IgD-negative memory B cell (primary cell): ENCODE results near the gene ANKRD45. TPM values are rescaled to one million over a fixed set of nuclear protein-coding genes. Genes with fewer than 3 reads are reported as not detected.
"Not testable (repeated sequence)": the region's sequence is repeated elsewhere in the genome, so short reads cannot be mapped to it uniquely, and the experiment has no call there.

Experiments used
- H3K27ac Mint-ChIP-seq, 3 donors: one replicate each; pipeline ENCODE4 v1.8.0; 2020 to 2022; ENCODE audit warnings: mild to moderate bottlenecking in 3 of 3, mixed read lengths in 3 of 3, moderate library complexity in 1 of 3
- H3K27me3 Mint-ChIP-seq: one replicate; pipeline ENCODE4 v1.8.0; 2021; ENCODE audit warnings: mixed read lengths
- H3K36me3 Mint-ChIP-seq: one replicate; pipeline ENCODE4 v1.8.0; 2020; ENCODE audit warnings: mild to moderate bottlenecking, mixed read lengths
- H3K4me1 Mint-ChIP-seq, 3 donors: one replicate each; pipeline ENCODE4 v1.8.0; 2020 to 2022; ENCODE audit warnings: mixed read lengths in 3 of 3, mild to moderate bottlenecking in 1 of 3
- H3K4me3 Mint-ChIP-seq, 4 donors: one replicate each; pipeline ENCODE4 v1.8.0; 2020 to 2022; ENCODE audit warnings: mild to moderate bottlenecking in 4 of 4, mixed read lengths in 4 of 4, moderate library complexity in 3 of 4
- H3K9me3 Mint-ChIP-seq, 3 donors: one replicate each; pipeline ENCODE4 v1.8.0; 2020 to 2021; ENCODE audit warnings: mixed read lengths in 3 of 3, mild to moderate bottlenecking in 1 of 3
- polyA plus RNA-seq: library from polyadenylated mRNA; unstranded; fragments of 300-500 nt; fragmentation: Illumina TruSeq; gene quantifications from one replicate; pipeline ENCODE4 v1.2.3, GENCODE V29; 2021

ANKRD45 gene
- polyA plus RNA-seq, 1 donor from 2014 or later: not detected

GRCh38 chr1:173568483-173568882 is 101.2 kb downstream of the ANKRD45 start:
- H3K4me3 Mint-ChIP-seq: no peak overlapping the region
- peaks cover 10 to 28% (median 11%) of the 10 kb centered on the region in 3 donors for H3K9me3 Mint-ChIP-seq
- H3K27me3 Mint-ChIP-seq: peaks cover 3% of the 10 kb centered on the region
- H3K4me1 Mint-ChIP-seq: no peaks in the 10 kb centered on the region
- H3K27ac Mint-ChIP-seq: no peak overlapping the region
- peaks cover 5% of the 10 kb centered on the region for H3K36me3 Mint-ChIP-seq

GRCh38 chr1:173563846-173564245 is 105.8 kb downstream of the ANKRD45 start:
- not testable (repeated sequence) for H3K27me3 Mint-ChIP-seq, H3K4me1 Mint-ChIP-seq, H3K4me3 Mint-ChIP-seq, H3K27ac Mint-ChIP-seq, H3K36me3 Mint-ChIP-seq
- peaks cover 8 to 28% (median 10%) of the 10 kb centered on the region in 3 donors for H3K9me3 Mint-ChIP-seq

GRCh38 chr1:173562813-173563212 is 106.8 kb downstream of the ANKRD45 start:
- H3K9me3 Mint-ChIP-seq: peaks cover 8 to 21% (median 10%) of the 10 kb centered on the region in 3 donors
- no peak overlapping the region for H3K4me3 Mint-ChIP-seq
- H3K36me3 Mint-ChIP-seq: peaks cover 4% of the 10 kb centered on the region
- no peaks in the 10 kb centered on the region for H3K4me1 Mint-ChIP-seq
- peaks cover 3% of the 10 kb centered on the region for H3K27me3 Mint-ChIP-seq
- no peak overlapping the region for H3K27ac Mint-ChIP-seq

GRCh38 chr1:173561263-173561662 is 108.4 kb downstream of the ANKRD45 start:
- H3K9me3 Mint-ChIP-seq: peaks cover 6 to 10% (median 9%) of the 10 kb centered on the region in 3 donors
- H3K4me1 Mint-ChIP-seq: no peaks in the 10 kb centered on the region
- H3K27me3 Mint-ChIP-seq: peaks cover 1% of the 10 kb centered on the region
- H3K36me3 Mint-ChIP-seq: peaks cover 4% of the 10 kb centered on the region
- H3K27ac Mint-ChIP-seq: no peak overlapping the region
- no peak overlapping the region for H3K4me3 Mint-ChIP-seq

GRCh38 chr1:173560285-173560880 is 109.3 kb downstream of the ANKRD45 start:
- Mint-ChIP-seq H3K4me3 (no peak overlapping the region), H3K9me3 (peaks cover 6 to 7% (median 7%) of the 10 kb centered on the region in 3 donors), H3K36me3 (peaks cover 4% of the 10 kb centered on the region), H3K27ac (no peak overlapping the region), H3K4me1 (no peaks in the 10 kb centered on the region), H3K27me3 (no peaks in the 10 kb centered on the region)

Other genes starting within 250 kb of the ANKRD45 start
- 84.7 TPM for gene PRDX6, start 192.5 kb downstream of the ANKRD45 start, polyA plus RNA-seq
- not detected for gene SLC9C2, start 66.8 kb downstream of the ANKRD45 start, polyA plus RNA-seq
- gene TEX50, start 34.5 kb downstream of the ANKRD45 start, polyA plus RNA-seq: not detected
- gene KLHL20, start 45.1 kb upstream of the ANKRD45 start, polyA plus RNA-seq: 13.0 TPM
- 8.6 TPM for gene DARS2, start 154.8 kb upstream of the ANKRD45 start, polyA plus RNA-seq
- 7.2 TPM for gene CENPL, start 155.0 kb upstream of the ANKRD45 start, polyA plus RNA-seq
- 307 TPM for gene GAS5, start 198.1 kb upstream of the ANKRD45 start, polyA plus RNA-seq
- 2.0 TPM for gene ZBTB37, start 198.5 kb upstream of the ANKRD45 start, polyA plus RNA-seq
- gene SERPINC1, start 247.5 kb upstream of the ANKRD45 start, polyA plus RNA-seq: not detected